Lower leg skin (tissue), 4 donors: ENCODE results near the gene UBAC2. TPM values are rescaled to one million over a fixed set of nuclear protein-coding genes. Genes with fewer than 3 reads are reported as not detected.

Experiments
- DNase-seq, 2 donors: peaks; one replicate each; pipeline ENCODE4 v3.0.0-alpha.2; 2019; ENCODE audit warnings: low spot score in 2 of 2
- H3K4me3 ChIP-seq: fragments of 200-600 bp; sonication (generic); 2 replicates; pipeline ENCODE4 v1.5.1; 2017; ENCODE audit warnings: mild to moderate bottlenecking, low read depth; ENCODE audit not compliant: poor library complexity, severe bottlenecking
- CTCF ChIP-seq, 3 donors: fragments of 450-650 bp; IDR thresholded peaks; one replicate each; pipeline ENCODE4 v1.5.1; 2016; ENCODE audit warnings: antibody characterized with exemption in 3 of 3, mild to moderate bottlenecking in 3 of 3, moderate library complexity in 2 of 3
- POLR2A ChIP-seq, 2 donors: fragments of 450-650 bp; IDR thresholded peaks; one replicate each; pipeline ENCODE4 v1.6.1; 2016 to 2017; ENCODE audit warnings: antibody characterized with exemption in 2 of 2, mild to moderate bottlenecking in 1 of 2, moderate library complexity in 1 of 2
- whole genome bisulfite sequencing, 2 donors: methylation state at CpG; one replicate each; pipeline ENCODE4 v1.1.5; 2018; 5-methylcytosine and 5-hydroxymethylcytosine counted together
- intact Hi-C: fragments of 100-400 bp; cut with DNase I; formaldehyde crosslinking; loops from one replicate; pipeline ENCODE4 v1.15.0; 2023; ENCODE audit warnings: low total_unique reads
- total RNA-seq, 4 donors: library from RNA; depleted of rRNA; stranded (reverse); fragments of >200 nt; gene quantifications; one replicate each; pipeline ENCODE4 v1.1.0, GENCODE V29; 2016

Gene UBAC2
- total RNA-seq, 4 donors from 2014 or later, result 94.8 to 125 (median 106) TPM

- TF ChIP-seq POLR2A (IDR thresholded peaks at IDR 0.05), result no peak
- TF ChIP-seq CTCF (IDR thresholded peaks at IDR 0.05), result no peak
- intact Hi-C loops, result no loop called here
- no peak overlapping the region for H3K4me3 ChIP-seq
- 88 to 95% methylated on average over 4 of the region's 4 CpGs for WGBS, 2 donors
- DNase-seq, result no peak
Measured at GRCh38 chr13:99299920-99300341, 99.3 kb downstream of the UBAC2 start.

GRCh38 chr13:99301056-99301838, 100.6 kb downstream of the UBAC2 start:
- 71 to 77% methylated on average over 7 of the region's 7 CpGs for WGBS, 2 donors
- TF ChIP-seq POLR2A (IDR thresholded peaks at IDR 0.05), result no peak
- TF ChIP-seq CTCF (IDR thresholded peaks at IDR 0.05), result no peak
- DNase-seq, result no peak
- intact Hi-C loops, result no loop called here
- no peak overlapping the region for H3K4me3 ChIP-seq

- DNase-seq, result no peak
- WGBS, 2 donors, result 87 to 90% methylated on average over 1 of the region's 1 CpG
- TF ChIP-seq CTCF (IDR thresholded peaks at IDR 0.05) (no peak), POLR2A (IDR thresholded peaks at IDR 0.05) (no peak)
- intact Hi-C loops, result no loop called here
- H3K4me3 ChIP-seq, result no peak overlapping the region
Measured at GRCh38 chr13:99301913-99302636, 101.4 kb downstream of the UBAC2 start.

- DNase-seq, result no peak
- intact Hi-C loops, result no loop called here
- WGBS, 2 donors, result 91 to 93% methylated on average over 8 of the region's 8 CpGs
- TF ChIP-seq CTCF (IDR thresholded peaks at IDR 0.05) (no peak), POLR2A (IDR thresholded peaks at IDR 0.05) (no peak)
- no peak overlapping the region for H3K4me3 ChIP-seq
Measured at GRCh38 chr13:99302637-99303505, 102.2 kb downstream of the UBAC2 start.

- TF ChIP-seq CTCF (IDR thresholded peaks at IDR 0.05) (no peak), POLR2A (IDR thresholded peaks at IDR 0.05) (no peak)
- H3K4me3 ChIP-seq, result no peak overlapping the region
- peak in 1 of 2 donors; percentile 85 for DNase-seq
- 80 to 90% methylated on average over 14 of the region's 14 CpGs for WGBS, 2 donors
- intact Hi-C loops, result no loop called here
Measured at GRCh38 chr13:99303863-99304521, 103.3 kb downstream of the UBAC2 start.
